Keratinocyte (primary cell): ENCODE measurements around the gene EMP1. TPM values are rescaled to one million over a fixed set of nuclear protein-coding genes. Genes with fewer than 3 reads are reported as not detected.

Experiments used
- DNase-seq: peaks from one replicate; pipeline ENCODE4 v3.0.0-alpha.2; 2011; ENCODE audit warnings: low read depth, missing footprints, low spot score
- FAIRE-seq: peaks from 2 replicates; lab custom pipeline; 2011; peaks lifted over from hg19 to GRCh38; lab: Jason Lieb, UNC
- H2AFZ ChIP-seq: 2 replicates; pipeline ENCODE4 v1.6.0; 2012; ENCODE audit warnings: low read length, control low read depth, inconsistent platforms; ENCODE audit not compliant: control insufficient read depth
- H3K27ac ChIP-seq: 2 replicates; pipeline ENCODE4 v1.5.1; 2011; ENCODE audit warnings: low read length; ENCODE audit not compliant: control insufficient read depth, insufficient read depth
- H3K27me3 ChIP-seq: 3 replicates; pipeline ENCODE4 v1.6.0; 2011; ENCODE audit warnings: low read length; ENCODE audit not compliant: control insufficient read depth, insufficient read depth; ENCODE audit errors: extremely low read depth
- H3K36me3 ChIP-seq, 2 experiments: 2 replicates in 1 of 2; 3 replicates in 1 of 2; pipeline ENCODE4 v1.5.1; 2011; ENCODE audit warnings: low read length in 2 of 2, mild to moderate bottlenecking in 1 of 2; ENCODE audit not compliant: control insufficient read depth in 2 of 2, insufficient read depth in 2 of 2; ENCODE audit errors: extremely low read depth in 1 of 2
- H3K4me1 ChIP-seq: 3 replicates; pipeline ENCODE4 v1.5.1; 2011; ENCODE audit warnings: low read length; ENCODE audit not compliant: control insufficient read depth, insufficient read depth; ENCODE audit errors: extremely low read depth
- H3K4me2 ChIP-seq: 3 replicates; pipeline ENCODE4 v1.6.0; 2011; ENCODE audit warnings: low read depth, low read length; ENCODE audit not compliant: control insufficient read depth, insufficient read depth; ENCODE audit errors: extremely low read depth
- H3K4me3 ChIP-seq, 3 experiments: fragments of 200-600 bp in 1 of 3; sonication (generic) in 1 of 3; 2 replicates in 2 of 3; 3 replicates in 1 of 3; pipeline ENCODE4 v1.5.1; 2011 to 2016; ENCODE audit warnings: low read length in 3 of 3, mild to moderate bottlenecking in 3 of 3, control low read depth in 2 of 3, inconsistent platforms in 1 of 3, low read depth in 1 of 3, mixed read lengths in 1 of 3, mixed run types in 1 of 3, moderate library complexity in 1 of 3; ENCODE audit not compliant: control insufficient read depth in 2 of 3, insufficient read depth in 2 of 3; ENCODE audit errors: extremely low read depth in 1 of 3
- H3K79me2 ChIP-seq: 2 replicates; pipeline ENCODE4 v1.6.0; 2012; ENCODE audit warnings: low read length; ENCODE audit not compliant: control insufficient read depth, insufficient read depth
- H3K9ac ChIP-seq: 3 replicates; pipeline ENCODE4 v1.6.0; 2011; ENCODE audit warnings: low read length; ENCODE audit not compliant: control insufficient read depth, insufficient read depth; ENCODE audit errors: extremely low read depth
- H3K9me1 ChIP-seq: 3 replicates; pipeline ENCODE4 v1.6.0; 2011; ENCODE audit warnings: low read length; ENCODE audit not compliant: control insufficient read depth, insufficient read depth; ENCODE audit errors: extremely low read depth
- H3K9me3 ChIP-seq: 2 replicates; pipeline ENCODE4 v1.5.1; 2012; ENCODE audit warnings: low read depth, low read length; ENCODE audit not compliant: control insufficient read depth
- H4K20me1 ChIP-seq: 3 replicates; pipeline ENCODE4 v1.6.0; 2011; ENCODE audit warnings: low read length; ENCODE audit not compliant: control insufficient read depth, insufficient read depth; ENCODE audit errors: extremely low read depth
- EZH2 ChIP-seq: IDR thresholded peaks from one replicate; pipeline ENCODE4 v1.6.1; 2012; ENCODE audit warnings: inconsistent platforms, mild to moderate bottlenecking, low read length, moderate library complexity
- dilution Hi-C: fragments of 300-500 bp; cut with MboI; formaldehyde crosslinking; loops from one replicate; pipeline ENCODE4 v1.7.0; 2020; ENCODE audit warnings: low sequenced_read_pairs; ENCODE audit not compliant: extremely low pct_ligation_motif_present
- polyA plus RNA-seq, 5 experiments: library from polyadenylated mRNA; depleted of rRNA in 3 of 5; stranded (reverse) in 3 of 5; stranded (forward) in 1 of 5; unstranded in 1 of 5; fragments of >200 nt; gene quantifications; 1 replicate in 1 of 5; 2 replicates in 3 of 5; 3 replicates in 1 of 5; pipeline versions ENCODE4 v1.2.1 to v1.2.3, GENCODE V29; 2011 to 2012; ENCODE audit warnings: missing spikeins in 2 of 5, low read depth in 1 of 5, low replicate concordance in 1 of 5
- TF ChIP-seq, protein P1 (sequence below), 3 experiments: IDR thresholded peaks in 1 of 3; conservative IDR thresholded peaks in 1 of 3; optimal IDR thresholded peaks in 1 of 3; 2 replicates in 2 of 3; 3 replicates in 1 of 3; pipeline versions ENCODE3 to v1.5.1; 2011; ENCODE audit warnings: low read length in 3 of 3, mild to moderate bottlenecking in 3 of 3, moderate library complexity in 2 of 3, control low read depth in 1 of 3, inconsistent platforms in 1 of 3; ENCODE audit not compliant: insufficient read depth in 2 of 3; ENCODE audit errors: extremely low read depth in 1 of 3

Gene EMP1
- polyA plus RNA-seq, 1 donor (not counting 4 experiments of a cell fraction or from before 2014, with no cell fraction given): 583 TPM

DNA sequence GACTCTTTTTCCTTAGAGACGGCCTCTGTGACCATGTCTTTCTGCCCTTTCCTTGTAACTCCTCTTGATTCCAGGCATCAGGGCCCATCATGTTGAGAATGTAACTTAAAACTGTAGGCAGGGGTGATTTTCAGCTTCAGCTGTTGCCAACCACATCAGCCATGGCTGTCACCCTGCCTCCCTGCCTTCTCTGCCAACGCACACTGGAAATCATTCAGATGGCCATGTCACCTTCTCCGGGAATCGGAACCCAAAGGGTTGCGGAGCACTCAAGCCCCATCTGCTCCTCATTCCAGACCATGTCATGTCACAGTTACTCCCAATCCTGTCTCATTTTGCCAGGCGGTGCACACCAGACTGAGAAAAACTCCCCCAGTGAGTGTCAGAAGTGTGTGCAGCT, 72.1 kb downstream of the EMP1 start:
- Histone ChIP-seq H3K27ac (no peak overlapping the region), H3K79me2 (no peaks in the 10 kb centered on the region), H4K20me1 (no peaks in the 10 kb centered on the region), H3K9me3 (no peaks in the 10 kb centered on the region), H3K4me1 (no peaks in the 10 kb centered on the region), H3K9ac (no peak overlapping the region), H3K9me1 (no peaks in the 10 kb centered on the region), H2AFZ (no peak overlapping the region), H3K27me3 (peaks cover 4% of the 10 kb centered on the region), H3K36me3 (no peaks in the 10 kb centered on the region), H3K4me2 (no peak overlapping the region), H3K4me3 (no peak overlapping the region)
- no peak for DNase-seq
- no peak for TF ChIP-seq EZH2
- TF ChIP-seq, protein P1, sequence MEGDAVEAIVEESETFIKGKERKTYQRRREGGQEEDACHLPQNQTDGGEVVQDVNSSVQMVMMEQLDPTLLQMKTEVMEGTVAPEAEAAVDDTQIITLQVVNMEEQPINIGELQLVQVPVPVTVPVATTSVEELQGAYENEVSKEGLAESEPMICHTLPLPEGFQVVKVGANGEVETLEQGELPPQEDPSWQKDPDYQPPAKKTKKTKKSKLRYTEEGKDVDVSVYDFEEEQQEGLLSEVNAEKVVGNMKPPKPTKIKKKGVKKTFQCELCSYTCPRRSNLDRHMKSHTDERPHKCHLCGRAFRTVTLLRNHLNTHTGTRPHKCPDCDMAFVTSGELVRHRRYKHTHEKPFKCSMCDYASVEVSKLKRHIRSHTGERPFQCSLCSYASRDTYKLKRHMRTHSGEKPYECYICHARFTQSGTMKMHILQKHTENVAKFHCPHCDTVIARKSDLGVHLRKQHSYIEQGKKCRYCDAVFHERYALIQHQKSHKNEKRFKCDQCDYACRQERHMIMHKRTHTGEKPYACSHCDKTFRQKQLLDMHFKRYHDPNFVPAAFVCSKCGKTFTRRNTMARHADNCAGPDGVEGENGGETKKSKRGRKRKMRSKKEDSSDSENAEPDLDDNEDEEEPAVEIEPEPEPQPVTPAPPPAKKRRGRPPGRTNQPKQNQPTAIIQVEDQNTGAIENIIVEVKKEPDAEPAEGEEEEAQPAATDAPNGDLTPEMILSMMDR (optimal IDR thresholded peaks at IDR 0.05 in 1 of 3, IDR thresholded peaks at IDR 0.05 in 1 of 3, conservative IDR thresholded peaks at IDR 0.05 in 1 of 3; ENCODE audit: extremely low read depth in 1 of 3, insufficient read depth in 2 of 3, low read length in 3 of 3): no peak
- no peak for FAIRE-seq
- dilution Hi-C loops: no loop called here

Other genes starting within 250 kb of the EMP1 start
- gene GPRC5D, start 244.6 kb upstream of the EMP1 start, polyA plus RNA-seq: 0.08 to 0.32 TPM (median 0.19 TPM) in 3 replicates
- 21.5 to 36.9 TPM (median 24.8 TPM) in 3 replicates for gene HEBP1, start 196.5 kb upstream of the EMP1 start, polyA plus RNA-seq
- 3.4 to 5.1 TPM (median 4.5 TPM) in 3 replicates for gene FAM234B, start 152.3 kb upstream of the EMP1 start, polyA plus RNA-seq
- 0.05 TPM in 1 of 3 replicates, not detected in the others for gene GSG1, start 93.1 kb upstream of the EMP1 start, polyA plus RNA-seq